Stimulated activated CD8-positive, alpha-beta memory T cell treated with anti-CD3 and anti-CD28 coated beads, Interleukin-2, amount 100 ng/mL, for 48 hours (primary cell): ENCODE data around the gene PEX10.
"Not testable (repeated sequence)": the region's sequence is repeated elsewhere in the genome, so short reads cannot be mapped to it uniquely, and the experiment has no call there.

ENCODE experiments used
- DNase-seq, 2 donors: peaks; one replicate each; pipeline ENCODE4 v3.0.0-alpha.2; 2020; ENCODE audit warnings: low read depth in 2 of 2

Gene PEX10

DNA sequence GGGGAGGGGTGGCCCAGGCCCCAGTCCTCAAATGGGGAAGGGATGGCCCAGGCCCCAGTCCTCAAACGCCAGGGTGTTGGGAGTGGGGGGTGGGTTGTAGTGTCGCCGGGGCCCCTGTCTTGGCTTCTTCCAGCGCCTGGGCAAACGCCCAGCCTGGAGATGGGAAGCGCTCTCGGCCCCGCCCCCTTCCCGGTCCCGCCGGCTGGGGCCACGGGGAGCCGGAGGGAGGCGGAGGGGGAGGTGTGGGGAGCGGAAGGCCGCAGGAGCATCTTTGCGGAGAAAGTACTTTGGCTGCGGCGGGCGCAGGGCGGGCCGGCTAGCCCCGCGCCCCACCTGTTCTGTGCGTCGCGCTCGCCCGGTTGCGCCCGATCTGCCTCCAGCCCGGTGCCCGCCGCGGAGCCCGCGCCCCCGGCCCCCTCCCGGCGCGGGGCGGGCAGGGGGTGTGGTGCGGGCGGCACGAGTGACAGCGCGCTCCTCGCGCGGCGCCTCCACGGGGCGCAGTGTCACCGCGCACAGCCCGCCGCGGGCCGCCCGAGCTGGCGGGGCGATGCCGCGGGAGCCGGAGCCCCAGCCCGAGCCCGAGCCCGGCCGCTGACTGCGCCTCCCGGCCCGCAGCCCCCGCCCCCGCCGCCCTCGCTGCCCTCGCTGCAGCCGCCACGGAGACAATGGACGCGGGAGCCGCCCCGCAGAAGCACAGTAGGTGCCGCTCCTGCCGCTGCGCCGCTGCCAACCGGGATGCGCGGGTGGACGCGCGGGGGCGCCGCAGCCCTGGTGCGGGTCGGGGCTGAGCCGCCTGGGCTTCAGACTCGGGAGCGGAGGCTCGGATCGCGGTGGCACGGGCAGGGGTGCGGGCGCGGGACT lies 31.1 kb upstream of the PEX10 start:
- DNase-seq: no peak

DNA sequence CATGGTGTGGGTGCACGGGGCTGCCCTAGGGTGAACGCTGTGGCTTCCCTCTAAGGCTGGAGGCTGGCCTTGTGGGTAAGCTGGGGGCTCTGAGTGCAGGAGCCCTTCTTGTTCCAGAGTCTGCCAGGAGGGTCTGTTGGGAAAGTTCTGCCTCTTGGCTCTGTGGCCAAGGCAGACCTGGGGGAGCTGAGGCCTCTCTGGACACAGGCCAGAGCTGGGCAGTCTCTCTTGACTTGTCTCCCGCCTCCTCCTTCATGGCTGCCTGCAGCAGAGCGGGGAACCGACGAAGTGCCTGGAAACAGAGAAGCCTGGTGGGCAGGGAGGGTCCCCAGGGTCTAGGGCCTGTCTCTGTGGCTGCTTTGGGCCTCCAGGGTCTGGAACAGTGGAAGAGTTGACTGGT lies 30.3 kb upstream of the PEX10 start:
- no peak for DNase-seq

DNA sequence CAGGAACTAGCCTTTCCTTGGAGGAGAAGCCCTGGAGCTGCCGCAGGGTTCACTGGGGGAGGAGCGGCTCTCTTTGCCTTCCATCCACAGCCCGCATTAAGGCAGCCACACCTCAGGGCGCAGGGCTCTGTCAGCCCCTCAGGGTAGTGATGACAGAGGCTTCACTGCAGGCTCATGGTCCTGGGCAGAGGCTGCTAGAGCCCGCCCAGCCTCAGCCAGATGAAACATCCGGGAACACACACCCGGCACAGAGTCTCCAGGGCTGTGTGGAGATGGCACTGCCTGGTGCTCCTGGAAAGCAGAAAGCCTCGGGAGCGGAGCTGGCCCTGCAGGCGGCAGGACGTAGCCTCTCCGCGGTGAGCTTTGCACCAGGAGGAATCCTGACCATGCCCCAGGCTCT lies 29.4 kb upstream of the PEX10 start:
- DNase-seq: no peak

DNA sequence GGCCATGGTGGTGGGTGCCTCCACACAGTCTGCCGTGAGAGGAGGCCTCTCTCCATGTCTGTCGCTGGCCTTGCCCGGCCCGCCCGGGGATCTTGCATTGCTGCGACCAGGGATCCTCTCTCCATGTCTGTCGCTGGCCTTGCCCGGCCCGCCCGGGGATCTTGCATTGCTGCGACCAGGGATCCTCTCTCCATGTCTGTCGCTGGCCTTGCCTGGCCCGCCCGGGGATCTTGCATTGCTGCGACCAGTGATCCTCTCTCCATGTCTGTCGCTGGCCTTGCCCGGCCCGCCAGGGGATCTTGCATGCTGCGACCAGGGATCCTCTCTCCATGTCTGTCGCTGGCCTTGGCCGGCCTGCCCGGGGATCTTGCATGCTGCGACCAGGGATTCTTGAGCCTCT lies 28.0 kb upstream of the PEX10 start:
- DNase-seq: not testable (repeated sequence)

DNA sequence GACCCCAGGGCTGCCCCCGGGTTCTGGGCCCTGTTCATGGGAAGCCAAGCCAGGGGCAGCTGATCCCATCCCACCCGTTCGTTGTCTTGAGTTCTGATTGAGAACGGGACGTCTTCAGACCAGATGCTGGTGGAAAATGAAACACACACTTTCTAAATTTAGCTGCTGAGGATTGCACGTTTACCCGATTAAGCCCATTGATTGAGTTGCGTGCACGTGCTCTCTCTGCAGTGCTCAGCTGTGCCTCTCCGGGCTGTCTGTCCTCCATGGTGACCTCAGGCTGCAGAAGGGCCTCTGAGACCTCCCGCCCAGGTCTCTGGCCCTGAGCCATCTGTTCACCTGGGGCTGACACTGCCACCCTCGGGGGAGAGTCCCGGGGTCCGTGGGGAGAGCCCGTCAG lies 27.0 kb upstream of the PEX10 start:
- no peak for DNase-seq

DNA sequence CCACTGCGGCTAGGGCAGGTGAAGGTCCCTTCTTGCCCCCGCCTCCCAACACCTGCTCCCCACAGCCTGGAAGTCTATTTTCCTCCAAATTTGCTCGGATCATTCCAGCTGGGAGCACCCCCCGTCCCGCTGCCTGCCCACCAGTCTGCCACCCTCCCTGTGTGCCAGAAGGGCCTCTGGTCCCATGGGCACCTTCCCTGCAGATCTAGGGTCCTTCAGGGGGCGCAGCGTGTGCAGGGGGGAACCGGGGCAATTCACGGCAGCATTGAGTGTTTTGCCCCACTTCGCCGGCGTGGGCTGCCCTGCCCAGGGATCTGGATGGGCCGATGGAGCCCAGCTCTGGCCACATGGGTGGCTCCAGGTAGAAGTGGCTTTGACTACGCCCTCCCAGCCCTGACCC lies 26.3 kb upstream of the PEX10 start:
- no peak for DNase-seq

DNA sequence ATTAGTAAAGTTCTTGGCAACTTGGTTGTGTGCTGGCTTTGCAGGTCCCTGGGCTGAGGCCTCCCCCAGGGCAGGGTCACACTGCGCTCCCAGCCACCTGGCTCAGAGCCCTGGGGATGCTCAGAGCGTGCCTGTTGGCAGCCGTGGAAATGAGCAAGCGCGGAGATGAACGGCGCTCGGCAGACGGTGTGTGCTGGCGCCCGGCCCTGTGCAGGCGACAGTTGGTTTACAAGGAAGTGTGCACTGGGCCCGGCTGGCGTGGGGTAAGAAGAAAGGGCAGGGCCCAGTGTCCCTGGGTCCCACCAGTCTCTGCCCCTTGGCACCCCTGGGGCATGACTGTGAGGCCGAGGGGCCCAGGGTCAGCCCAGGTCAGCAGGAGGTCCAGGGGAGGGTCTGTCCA lies 25.7 kb upstream of the PEX10 start:
- DNase-seq: no peak

DNA sequence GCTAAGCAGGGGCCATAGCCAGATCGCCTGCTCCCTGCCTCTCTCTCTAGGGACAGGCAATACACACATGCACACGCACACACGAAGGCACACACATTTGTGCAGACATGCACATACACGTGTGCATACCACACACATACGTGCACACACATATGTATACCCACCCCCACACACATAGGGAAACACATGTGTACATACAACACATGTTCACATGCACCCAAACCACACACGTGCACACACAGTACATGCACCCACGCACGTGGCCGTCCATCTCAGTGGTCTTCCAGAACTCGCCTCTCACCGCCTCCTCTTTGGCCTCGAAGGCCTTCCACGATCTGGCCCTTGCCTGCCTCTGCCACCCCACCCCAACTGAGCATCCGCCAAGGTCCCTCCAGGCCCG lies 25.3 kb upstream of the PEX10 start:
- DNase-seq: no peak

DNA sequence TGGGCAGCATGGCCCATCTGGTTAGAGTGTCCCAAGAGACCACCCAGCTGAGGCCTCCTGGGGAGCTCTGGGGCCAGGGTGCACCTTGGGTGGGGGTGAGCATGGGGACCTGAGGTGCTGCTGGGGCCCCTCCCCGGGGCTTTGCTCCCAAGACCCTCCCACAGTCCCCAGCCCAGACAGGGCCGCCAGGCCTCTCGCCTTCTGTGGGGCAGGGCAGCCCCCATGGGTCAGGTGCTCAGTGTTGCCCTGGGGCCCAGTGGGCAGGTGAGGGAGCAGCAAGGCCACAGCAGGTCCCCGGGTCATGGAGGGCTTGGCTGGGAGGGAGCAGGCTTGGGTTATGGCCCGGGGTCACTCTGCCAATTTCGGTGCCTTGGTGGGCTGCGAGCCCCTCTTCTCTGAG lies 24.5 kb upstream of the PEX10 start:
- DNase-seq: no peak

DNA sequence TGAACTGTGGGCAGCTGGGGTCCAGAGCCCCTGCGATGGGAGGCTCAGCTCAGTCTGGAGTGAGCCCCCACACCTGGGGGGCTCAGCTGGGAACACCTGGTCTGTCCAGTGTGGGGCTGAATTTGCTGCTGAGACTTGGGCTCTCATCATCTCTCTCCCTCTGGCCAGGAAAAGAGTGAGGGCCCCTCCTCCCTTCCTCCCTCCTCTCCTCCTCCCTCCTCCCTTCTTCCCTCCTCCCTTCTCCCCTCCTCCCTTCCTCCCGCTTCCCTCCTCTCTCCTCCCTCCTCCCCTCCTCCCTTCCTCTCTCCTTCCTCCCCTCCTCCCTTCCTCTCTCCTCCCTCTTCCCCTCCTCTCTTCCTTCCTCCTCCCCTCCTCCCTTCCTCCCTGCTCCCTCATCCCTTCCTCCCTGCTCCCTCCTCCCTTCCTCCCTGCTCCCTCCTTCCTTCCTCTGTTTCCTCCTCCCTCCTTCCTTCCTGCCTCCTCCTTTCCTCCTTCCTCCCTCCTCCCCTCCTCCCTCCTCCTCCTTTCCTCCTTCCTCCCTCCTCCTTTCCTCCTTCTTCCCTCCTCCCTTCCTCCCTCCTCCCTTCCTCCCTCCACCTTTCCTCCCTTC lies 23.5 kb upstream of the PEX10 start:
- DNase-seq: no peak

DNA sequence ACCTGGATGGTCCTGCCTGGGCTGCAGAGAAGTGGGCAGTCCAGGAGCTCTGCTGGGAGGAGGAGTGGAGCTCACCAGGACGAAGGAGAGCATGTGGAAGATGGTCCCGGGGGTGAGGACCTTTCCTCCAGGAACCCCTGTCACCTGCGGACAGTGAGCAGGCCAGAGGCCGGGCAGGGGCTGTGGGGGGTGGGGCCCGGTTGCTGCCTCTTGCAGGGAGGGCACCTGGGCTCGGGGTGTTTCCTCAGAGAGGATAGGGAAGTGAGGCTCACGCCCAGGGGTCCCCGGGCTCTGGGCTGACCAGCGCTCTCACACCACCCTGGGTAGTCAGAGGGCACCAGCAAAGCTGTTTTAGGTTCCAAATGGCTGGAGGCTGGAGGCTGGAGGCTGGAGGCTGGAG lies 22.7 kb upstream of the PEX10 start:
- no peak for DNase-seq

DNA sequence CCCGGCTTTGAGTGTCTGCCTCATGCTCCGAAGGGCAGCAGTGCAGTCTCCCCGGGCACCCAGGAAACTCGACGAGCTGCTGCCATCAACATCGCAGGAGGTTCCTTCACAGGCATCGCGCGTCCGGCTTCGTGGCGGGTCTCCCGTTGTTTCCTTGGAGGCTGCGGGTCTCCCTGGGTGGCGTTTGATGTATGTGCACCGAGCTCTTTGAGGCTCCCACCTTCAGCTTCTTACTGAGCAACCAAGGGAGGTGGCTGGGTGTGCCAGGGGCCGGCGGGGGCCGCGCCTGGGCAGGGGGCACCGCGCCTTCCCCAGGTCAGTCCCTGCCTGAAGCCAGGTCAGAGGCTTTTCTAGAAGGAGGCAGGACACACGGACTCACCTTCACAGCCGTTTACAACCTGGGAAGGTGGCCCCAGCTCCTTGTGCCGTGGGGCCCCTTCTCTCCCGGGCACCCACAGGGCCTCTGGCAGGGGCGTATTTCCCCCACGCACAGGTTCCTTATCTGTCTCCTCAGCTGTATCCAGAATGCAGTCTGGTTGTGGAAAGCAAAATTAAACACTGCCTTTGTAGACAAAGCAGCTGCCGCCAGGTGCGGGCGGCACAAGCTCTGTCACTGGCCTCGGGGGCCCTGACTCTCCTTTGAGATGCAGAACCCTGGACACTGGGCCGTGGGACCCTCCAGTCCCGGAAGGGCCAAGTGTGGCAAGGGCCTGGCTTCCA lies 21.7 kb upstream of the PEX10 start:
- DNase-seq: no peak

DNA sequence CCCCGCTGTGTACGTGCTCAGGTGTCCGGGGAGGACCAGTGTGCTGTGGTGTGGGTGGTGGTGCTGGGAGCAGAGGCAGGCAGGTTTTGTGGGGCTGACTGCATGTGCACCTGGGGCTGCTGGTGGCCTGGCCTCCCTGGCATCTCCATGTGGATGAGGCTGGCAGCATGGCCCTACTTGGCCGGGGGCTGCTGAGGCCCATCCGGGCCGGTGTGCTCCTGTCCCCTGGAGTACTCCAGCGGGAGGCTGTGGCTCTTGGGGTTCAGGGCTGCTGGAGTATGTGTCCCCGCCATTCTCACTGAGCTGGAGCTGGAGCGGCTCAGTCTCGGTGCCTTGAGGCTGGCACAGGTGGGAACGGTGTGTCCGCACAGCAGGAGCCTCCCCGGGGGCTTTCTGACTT lies 20.8 kb upstream of the PEX10 start:
- no peak for DNase-seq

DNA sequence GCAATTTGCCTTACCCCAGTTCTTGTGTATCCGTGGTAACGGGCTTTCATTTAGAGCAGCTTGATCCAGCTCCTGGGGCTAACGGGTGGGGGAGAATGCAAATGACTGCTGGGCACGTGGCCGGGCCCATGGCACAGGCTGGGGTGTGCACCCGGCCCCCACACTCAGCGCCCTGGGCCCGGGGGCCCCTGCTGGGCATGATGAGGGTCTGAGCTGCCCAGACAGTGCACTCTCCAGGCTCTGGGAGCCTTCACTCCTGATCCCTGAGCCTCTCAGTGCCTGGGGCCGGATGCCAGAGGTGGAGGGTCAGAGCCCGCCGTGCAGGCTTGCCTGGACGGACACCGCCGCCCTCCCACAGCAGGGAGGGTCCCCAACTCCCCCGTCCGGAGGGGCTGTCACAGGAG lies 20.1 kb upstream of the PEX10 start:
- DNase-seq: no peak

DNA sequence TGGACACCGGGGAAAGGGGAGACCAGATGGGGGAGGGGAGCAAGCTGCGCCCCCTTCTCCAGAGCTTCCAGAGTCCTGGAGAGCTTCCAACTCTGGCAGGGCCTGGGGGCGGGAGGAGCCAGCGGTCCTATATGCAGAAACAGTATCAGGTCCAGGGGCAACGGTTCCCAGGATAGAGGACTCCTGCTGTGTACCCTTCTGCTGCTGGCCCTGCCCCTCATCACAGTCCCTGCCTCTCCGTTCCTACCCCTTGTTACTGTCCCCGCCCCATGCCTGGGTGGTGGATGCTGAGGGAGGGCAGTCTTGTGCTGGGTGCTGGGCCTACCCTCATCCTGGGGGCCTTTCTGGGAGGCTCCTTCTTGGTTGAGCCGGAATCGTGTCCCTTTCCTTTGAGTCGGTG lies 19.2 kb upstream of the PEX10 start:
- no peak for DNase-seq

DNA sequence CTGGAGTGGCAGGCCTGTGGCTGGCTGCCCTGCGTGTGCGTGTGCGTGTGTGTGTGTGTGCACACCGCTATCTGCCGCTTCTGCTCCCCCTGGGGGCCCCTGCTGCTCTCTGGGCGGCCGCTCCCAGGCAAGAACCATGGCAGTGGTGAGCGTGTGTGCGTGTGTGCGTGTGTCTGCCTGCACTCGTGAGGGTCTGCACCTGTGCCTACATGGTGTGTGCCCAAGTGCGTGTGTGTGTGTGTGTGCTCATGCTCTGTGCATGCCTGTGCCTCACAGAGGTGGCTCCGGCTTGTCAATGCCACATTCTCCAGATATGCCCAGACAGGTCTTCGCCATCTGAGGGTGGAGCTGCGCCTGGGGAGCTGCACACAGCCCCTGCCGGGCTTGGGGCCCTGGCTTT lies 18.7 kb upstream of the PEX10 start:
- DNase-seq: no peak

DNA sequence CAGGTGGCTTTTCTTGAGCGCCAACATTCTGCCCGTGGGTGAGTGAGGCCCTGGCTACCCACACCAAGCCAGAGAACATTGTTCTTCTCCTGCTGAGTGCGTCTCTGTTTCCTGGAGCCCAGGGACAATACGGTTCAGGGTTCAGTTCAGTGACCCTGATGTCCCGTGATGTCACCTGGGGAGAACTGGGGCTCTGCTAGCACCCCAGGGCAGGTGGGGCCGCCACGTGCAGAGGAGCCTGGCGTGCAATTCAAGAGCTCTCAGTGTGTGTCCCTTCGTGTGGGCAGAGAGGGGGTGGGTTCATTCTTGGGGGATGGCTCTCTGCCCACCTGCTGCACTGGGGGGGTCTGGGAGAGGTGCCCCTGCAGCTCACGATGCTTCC lies 18.2 kb upstream of the PEX10 start:
- no peak for DNase-seq

DNA sequence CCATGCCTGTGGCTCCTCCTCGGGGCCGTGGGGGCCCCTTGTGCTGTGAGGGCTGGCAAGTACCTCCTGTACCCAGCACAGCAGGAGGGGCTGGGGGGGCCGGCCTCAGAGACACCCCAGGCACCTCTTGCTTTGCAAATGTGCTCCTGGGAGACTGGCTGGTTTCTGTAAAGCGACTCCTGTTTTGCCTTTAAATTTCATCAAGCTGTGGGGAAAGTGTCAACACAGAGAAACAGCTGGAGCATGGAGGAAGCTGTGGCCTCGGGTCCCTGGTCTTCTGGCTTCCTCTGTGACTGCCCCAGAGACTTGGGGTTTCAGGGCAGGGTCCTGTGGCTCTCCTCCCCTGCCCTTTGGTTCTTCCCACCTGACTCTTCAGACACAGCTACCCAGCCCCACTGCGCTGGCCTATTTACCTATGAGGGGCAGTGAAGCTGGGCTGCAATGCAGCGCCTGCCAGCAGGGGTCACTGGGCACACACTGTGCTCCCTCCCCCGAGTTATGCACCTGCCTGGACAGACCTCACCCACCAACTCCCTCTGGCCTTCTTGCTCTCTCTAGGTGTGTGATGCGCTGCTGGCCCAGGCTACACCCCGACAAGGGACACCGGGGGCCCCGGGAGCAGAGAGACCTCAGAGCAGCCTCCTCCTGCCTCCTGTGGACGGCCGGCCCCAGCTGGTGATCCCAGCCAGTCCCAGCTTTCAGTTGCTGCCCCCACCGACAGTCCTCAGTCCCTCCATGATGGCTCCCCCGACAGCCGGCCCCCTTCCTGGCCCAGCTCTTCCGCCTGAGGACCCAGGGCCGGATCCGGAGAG lies 17.6 kb upstream of the PEX10 start:
- DNase-seq: no peak

DNA sequence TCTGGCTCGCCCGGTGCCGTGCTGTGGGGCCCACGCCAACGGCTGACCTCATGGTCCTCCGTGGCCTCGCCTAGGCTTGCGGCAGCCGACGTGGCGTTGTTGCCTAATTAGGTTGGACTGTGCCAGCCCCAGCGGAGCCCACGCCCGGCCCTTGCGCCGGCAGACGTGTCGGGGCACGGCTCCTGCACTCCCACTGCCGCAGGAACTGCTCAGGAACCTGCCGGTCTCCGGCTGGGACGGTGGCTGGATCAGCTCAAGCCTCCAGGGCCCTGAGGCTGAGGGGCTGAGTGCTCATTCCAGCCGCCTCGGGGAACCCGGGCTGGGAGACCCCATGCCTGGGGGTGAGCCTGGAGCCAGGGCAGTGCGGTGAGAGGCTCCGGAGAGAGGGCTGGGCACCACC lies 16.1 kb upstream of the PEX10 start:
- no peak for DNase-seq

DNA sequence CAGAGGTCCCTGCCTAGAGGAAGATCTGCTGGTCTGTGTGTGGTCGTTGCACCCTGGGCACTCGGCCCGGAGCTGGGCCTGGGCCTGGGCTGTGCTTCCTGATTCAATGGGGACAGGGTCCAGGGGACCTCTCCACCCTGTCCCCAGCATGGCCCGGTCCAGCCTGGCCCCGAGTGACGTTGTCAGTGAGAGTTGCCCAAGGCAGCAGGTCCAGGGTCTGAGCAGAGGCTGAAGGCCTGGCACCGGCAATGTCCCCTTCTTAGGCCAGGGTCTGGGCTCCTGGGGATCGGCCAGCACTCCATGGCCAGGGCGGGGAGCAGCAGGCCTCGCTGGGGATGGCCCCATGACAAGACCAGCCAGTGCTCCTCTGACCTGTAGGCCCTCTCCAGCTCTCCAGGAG lies 15.6 kb upstream of the PEX10 start:
- no peak for DNase-seq

DNA sequence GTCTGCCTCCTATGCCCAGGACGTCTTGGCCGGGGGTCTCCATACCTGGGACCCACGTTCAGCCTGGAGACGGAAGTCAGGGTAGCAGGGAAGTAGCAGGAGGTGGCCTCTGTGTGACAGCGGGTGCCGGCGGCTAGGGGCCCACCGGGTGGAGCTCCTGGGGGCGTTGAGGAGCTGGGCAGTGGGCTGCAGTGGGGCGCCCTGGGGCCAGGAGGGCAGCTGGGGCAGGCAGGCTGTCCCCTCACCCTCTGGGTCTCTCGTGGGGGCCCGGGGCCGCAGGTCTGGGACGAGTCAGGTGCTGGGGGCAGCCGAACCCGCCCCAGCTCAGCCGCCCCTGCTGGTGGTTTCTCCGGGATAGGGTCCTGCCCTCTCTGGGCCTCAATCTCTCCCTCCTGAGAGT lies 14.7 kb upstream of the PEX10 start:
- no peak for DNase-seq

DNA sequence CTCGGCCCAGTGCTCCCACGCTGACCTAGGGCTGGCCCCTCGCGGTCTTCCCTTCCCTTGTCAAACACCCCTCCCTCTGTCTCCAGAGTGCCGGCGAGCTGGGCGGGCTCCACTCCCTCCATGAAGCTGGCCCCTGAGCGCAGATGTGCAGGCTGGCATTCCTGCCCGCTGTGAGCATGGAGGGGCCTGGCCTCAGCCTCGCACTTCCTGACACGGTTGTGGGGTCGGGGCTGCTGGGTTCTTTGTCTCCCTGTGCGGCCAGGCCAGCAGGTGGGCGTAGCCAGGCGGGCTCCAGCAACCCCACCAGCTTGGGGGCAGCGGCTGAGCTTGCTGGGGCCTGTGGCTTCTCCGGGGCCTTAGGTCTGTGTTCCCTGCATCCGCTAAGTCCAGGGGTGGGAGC lies 14.2 kb upstream of the PEX10 start:
- DNase-seq: no peak
